Non-pigmented ciliary epithelial cell (primary cell): ENCODE results near the gene SWSAP1.
"Not testable (repeated sequence)": the region's sequence is repeated elsewhere in the genome, so short reads cannot be mapped to it uniquely, and the experiment has no call there.

Source experiments
- DNase-seq: peaks from one replicate; pipeline ENCODE4 v3.0.0-alpha.2; 2010; ENCODE audit warnings: low read depth

Gene SWSAP1

DNA sequence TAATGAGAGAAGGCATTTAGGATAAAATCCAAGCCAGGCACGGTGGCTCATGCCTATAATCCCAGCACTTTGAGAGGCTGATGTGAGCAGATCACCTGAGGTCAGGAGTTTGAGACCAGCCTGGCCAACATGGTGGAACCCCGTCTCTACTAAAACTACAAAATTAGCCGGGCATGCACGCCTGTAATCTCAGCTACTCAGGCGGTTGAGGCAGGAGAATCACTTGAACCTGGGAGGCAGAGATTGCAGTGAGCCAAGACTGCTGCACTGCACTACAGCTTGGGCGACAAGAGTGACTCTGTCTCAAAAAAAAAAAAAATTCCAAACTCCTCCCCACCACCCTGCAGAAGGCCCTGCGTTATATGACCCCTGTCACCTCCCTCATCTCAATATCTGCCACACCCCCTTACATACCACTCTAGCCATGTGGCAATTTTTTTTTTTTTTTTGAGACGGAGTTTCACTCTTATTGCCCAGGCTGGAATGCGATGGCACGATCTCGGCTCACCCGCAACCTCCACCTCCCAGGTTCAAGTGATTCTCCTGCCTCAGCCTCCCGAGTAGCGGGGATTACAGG lies 4.9 kb downstream of the SWSAP1 start:
- not testable (repeated sequence) for DNase-seq

DNA sequence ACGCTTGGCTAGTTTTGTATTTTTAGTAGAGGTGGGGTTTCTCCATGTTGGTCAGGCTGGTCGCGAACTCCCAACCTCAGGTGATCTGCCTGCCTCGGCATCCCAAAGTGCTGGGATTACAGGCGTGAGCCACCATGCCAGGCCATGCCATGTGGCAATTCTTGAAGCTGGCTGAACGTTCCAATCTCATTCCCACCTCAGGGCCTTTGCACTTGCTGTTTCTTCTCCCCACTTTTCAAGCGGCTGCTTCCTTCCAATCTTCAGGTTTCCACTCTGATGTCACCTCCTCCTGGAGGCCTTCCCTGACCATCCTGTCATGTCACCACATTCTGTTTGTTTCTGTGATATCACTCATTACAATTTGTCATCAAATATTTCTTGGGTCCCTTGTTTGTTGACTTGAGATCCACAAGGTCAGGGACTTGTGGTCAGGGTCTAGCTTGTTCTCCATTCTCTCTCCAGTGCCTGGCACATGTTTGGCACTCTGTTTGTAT lies 5.4 kb downstream of the SWSAP1 start:
- no peak for DNase-seq

DNA sequence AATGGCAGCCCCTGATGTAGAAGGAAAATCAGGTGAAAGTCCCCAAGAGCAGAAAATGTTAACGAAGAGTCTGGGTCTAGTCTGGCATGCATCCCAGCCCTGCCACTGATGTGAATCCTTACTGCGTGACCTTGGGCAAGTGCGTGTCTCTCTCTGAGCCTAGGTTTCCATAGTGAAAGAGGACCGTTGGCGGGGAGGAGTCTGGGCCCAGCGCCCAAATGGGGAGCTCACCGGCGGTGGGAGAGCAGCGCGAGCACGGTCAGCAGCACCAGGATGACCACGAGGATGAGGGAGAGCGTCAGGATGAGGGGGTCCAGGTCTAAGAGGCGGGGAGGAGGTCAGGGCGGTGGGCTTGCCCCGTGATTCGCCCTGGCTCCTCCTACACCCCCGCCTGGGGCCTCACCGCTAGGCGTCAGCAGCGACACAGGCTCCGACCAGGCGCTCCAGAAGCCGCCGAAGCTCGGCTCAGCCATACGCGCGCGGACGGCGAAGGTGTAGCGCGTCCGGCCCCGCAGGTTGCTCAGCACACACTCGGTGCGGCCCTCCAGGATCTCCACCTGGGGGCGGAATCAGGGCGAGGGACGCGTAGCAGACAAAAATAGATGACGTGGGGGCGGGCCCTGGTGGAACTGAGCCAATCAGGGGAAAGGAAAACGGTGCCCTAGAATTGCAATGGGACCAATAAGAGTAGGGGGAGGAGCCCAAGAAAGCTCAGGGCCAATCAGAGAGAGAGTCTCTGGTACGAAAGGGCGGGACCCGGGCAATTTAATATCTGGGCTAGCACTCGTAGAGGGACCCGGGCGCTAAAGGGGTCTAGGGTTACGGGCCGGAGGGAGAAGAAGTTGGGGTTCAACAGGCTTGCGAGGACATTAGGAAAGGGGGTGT lies 6.4 kb downstream of the SWSAP1 start:
- DNase-seq, result peak; percentile 71

DNA sequence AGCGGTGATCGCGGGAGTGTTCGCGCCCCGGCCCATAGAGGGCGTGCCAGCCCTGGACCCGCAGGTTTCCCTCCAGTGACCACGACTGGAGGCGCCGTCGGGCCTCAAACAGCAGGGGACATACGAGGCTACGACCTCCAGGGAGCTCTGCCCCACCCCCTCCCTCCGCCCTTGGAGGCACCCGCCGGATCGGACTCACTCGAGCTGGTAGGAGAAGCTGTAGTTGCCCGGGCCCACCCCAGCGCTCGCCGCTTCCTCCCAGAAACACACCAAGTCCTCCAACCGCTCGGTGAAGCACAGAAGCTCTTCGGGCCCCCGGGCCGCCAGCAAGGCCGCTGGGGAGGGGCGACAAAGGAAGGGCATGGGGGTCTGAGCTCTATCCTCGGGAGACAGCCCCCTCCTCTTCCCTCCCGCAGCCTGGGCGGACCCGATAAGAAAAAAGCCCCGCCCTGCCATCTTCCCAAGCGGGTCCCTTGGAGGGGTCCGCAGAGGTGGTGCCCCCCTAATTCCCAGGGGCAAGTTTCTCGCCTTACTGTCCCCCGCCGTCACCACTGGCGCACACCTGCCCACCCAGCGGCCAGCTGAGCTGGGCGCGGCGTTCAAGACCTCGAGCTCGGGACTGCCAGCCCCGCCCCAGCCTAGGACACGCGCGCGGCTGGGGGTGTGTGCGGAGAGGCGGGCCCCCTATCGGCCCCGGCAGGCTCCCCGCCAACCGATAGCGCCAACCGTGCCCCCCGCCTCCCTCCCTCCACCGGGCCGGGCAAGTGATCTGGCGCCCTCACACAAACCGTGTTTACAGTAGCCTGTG lies 8.6 kb downstream of the SWSAP1 start:
- no peak for DNase-seq

DNA sequence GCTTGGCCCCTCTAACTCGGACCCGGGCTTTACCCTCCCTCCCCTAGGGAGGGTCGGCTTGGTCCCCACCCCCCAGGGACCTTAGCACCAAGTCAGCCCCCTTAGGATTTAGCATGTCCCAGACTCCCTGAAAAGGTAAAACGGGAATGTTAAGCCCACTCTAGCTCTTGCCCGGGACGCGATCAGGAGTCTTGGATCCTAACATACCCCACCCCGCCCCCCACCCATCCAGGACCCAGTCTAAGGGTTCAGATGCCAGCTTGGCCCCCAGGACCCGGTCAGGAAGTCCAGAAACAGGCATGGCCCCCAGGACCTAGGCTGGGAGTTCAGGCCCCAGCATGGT lies 9.2 kb downstream of the SWSAP1 start:
- no peak for DNase-seq

DNA sequence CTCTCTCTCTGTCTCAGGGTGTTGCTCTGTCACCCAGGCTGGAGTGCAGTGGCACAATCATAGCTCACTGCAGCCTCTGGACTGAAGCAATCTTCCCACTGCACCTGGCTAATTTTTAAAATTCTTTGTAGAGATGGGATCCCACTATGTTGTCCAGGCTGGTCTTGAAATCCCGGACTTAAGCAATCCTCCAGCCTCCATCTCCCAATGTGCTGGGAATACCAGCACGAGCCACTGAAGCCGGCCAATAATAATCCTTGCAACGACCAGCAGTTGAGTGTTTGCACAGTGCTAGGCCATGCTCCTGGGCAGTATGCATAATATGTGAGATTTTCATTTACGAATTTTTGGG lies 10.3 kb downstream of the SWSAP1 start:
- no peak for DNase-seq

DNA sequence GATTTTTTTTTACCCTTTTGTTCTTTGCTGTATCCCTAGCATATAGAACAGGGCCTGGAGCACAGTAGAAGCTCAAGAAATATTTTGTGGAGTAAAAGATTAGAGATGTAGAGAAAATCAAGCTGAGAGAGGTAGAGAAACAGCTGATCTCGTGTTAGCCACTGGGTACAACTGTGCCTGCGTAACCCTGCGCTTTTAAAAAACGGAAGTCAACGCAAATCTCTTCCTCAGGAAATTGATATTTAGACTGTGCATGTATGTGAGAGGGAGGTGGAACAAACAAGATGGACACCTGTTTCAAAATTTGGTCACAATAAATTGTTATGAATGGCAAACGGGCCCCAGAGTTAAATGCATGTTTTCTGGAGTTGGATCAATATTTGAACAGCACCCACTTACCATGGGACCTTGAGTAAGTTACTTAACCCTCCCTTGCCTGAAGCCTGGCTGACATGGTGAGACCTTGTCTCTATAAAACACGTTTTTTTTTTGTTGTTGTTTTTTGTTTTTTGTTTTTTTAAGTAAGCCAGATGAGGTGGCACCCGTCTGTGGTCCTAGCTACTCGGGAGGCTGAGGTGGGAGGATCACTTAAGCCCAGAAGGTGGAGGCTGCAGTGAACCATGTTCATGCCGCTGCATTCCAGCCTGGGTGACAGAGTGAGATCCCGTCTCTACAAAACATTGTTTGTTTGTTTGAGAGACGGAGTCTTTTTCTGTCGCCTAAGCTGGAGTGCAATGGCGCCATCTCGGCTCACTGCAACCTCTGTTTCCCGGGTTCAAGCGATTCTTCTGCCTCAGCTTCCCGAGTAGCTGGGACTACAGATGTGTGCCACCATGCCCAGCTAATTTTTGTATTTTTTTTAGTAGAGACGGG lies 12.9 kb downstream of the SWSAP1 start:
- DNase-seq, result no peak

DNA sequence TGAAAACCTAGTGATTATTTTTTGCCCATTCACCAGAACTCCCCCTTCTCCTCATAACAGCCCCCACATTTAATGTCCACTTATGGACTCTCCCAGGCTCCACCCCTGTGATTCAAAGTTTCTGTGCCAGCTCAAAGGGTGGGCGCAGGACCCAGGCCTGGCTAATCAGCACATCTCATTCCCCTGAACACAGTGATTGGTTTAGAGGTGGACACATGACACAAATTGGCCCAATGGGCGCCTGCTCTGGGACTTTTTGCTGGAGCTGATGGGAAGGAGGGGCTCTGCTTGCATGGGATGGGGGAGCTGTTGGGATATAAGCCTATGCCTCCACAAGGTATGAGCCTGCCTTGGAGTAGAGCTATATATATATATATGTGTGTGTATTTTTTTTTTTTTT lies 15.9 kb downstream of the SWSAP1 start:
- DNase-seq, result no peak

DNA sequence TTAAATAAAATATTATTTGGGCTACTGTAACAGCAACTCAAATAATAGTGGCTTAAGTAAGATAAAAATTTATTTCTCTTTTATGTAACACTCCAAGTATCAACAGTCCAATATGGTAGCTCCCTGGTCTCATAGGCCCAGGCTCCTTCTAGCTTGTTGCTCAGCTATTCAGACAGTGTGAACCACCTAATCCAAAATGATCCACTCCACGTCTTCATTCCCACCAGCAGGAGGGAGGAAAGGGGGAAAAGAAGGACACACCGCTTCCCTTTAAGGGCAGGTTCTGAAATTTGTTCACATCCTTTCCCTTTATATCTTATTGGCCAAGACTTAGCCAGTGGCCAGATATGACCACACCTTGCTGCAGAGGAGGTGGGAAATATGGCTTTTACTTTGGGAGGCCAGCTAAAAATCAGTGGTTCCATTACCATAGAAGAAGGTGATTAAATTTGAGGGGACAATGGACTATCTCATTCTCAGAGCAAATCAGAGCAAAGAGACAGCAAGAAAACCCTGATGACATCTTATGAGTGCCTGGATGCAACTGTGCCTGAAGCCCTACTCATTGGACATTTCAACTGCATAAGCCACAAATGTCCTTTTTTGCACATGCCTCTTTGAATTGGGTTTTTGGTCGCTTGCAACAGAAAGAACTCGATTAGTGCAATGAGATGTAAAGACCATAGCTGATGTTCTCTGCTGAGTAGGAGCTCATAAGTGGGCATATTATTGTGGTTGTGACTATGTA lies 16.6 kb downstream of the SWSAP1 start:
- DNase-seq, result no peak

DNA sequence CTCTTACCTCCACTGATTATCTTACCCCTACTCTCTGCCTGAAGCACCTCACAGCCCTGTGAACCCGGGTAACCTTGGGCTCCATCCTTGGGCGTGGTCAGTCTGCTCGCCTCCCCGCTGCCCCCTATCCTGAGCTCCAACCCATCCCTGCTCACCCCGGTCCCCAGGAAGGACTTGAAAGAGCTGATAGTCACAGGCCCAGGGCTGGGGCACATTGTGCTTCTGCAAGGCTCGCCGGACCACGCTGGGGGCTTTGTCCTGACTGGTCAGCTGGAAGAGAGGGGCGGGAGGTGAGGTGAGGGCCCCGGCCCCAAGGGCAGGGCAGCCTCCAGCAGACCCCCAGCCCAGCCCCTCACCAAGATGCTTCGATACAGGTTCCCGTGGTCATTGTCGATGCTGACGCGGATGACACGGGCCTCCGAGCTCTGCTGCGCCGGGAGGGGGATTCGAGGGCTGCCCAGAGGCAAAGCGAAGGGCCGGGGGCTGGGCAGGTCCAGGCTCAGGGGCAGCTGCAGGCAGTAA lies 22.7 kb downstream of the SWSAP1 start:
- DNase-seq, result no peak

DNA sequence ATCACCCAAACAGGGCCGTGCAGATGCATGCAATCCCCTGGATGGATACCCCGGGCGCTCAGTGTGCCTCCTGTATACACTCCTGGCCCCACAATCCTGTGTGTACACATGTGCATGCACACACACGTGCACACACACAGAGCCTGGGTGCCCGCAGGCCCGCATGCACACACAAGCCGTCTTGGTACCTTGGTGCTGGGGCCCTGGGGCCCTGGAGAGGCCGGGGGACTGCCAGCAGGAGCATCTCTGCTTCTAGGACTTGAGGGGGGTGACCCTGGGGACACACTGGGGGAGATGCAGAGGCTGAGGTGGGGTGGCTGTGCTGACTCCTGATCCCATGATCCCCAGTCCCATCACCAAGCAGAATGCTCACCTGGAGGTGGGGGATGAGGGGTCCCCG lies 25.2 kb downstream of the SWSAP1 start:
- DNase-seq, result no peak

DNA sequence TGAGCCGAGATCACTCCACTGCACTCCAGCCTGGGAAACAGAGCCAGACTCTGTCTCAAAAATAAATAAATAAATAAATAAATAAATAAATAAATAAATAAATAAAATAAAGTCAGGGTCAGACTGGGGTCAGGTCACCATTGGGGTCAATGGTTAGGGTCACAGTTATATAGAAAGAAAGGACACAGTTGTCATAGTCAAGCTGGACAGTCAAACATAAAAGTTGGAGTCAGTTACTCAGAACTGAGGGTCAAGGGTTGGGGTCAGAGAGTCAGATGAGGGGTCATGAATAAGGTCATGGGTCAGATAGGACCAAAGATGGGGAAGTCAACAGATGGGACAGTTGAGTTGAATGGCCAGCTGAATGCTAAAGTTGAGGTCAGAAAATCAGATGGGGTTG lies 26.3 kb downstream of the SWSAP1 start:
- no peak for DNase-seq

DNA sequence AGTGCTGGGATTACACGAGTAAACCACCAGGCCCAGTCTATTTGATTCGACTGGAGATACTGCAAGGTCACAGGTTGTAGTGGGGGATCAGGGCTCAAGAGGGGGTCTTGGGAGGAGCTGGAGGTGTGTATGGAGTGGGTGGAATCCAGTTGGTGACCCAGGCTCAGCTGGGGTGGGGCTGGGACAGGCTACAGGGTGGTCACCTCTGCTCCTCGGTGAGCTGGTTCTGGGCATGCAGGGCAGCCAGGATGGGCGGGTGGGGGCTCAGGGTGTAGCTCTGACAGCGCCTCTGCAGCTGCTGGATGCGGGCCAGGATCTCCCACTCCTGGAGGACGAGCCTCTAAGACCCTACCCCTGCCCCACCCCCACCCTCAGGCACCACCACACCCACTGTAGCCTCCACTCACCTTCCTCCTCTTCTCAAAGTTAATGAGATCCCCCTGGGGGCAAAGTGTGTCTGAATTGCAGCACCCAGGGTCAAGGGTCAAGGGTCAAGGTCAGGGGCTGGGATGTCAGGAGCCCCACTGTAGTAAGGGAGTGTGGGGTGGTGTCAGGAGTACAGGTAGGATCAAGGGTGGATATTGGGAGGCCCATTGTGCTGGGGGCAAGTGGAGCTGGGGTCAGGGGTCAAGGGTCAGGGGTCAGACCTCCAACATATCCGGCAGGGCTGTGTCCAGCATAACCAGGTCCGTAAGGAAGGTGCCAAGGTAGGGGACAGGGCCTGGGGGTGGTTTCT lies 27.5 kb downstream of the SWSAP1 start:
- DNase-seq, result no peak

DNA sequence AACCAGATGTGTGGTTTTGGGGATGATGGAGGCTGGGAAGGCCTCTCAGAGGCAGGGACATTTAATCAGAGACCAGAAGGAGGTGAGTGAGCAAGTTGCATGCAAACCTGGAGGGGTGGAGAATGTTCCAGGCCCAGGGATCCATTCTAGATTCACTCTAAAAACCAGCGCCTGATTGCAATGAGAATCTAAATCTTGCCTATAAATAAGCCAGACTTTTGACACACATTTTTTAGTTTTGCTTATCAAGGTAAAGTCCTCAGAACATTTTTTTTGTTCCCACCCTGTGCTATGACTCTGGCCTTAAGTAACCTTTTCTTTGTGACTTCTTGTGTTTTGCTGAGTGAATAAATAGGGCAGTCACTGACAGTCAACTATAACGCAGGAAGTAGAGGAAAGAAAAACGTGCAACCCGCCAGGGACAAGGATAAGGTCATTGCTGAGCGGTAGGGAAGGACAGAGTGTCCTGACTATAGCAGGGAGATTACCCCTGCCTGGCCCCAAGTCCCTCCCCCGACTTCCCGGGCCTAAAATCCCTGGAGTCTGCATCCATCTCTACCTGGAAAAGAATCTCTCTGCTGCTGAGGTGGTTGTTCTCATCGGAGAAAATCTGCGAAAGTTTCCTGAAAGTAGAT lies 30.2 kb downstream of the SWSAP1 start:
- DNase-seq, result no peak

DNA sequence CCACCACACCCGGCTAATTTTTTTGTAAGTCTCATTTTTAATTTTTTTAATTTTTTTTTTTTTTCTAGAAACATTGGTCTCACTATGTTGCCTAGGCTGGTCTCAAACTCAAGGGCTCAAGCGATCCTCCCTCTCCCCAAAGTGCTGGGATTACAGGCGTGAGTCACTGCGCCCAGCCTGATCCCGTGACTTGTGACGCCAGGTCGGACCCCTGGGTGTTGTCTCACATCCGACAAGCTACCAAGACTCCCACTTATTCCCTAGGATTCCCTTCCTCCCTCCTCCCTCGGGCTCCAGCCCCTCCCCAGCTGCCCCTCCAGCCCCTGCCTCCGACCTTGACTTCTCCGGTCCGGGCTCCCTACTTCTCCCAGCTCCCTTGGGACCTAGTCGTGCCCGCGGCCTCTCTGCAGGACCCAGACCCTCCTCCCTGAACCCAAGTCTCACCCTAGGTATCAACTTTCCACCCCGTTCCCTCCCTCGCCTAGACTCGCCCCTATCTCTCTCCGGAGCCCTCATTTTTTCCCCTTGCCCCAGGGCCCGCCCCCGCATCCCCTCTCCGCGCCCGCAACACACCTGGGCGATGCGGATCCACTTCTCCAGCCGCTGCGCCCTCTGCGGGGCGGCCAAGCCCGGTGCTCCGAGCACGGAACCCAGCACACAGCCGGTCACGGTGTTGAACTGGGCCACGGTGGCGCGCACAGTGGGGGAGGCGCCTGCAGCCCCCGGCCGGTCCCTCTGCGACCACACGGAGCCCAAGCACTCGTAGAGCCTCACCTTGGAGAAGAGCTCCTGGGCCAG lies 31.6 kb downstream of the SWSAP1 start:
- no peak for DNase-seq

DNA sequence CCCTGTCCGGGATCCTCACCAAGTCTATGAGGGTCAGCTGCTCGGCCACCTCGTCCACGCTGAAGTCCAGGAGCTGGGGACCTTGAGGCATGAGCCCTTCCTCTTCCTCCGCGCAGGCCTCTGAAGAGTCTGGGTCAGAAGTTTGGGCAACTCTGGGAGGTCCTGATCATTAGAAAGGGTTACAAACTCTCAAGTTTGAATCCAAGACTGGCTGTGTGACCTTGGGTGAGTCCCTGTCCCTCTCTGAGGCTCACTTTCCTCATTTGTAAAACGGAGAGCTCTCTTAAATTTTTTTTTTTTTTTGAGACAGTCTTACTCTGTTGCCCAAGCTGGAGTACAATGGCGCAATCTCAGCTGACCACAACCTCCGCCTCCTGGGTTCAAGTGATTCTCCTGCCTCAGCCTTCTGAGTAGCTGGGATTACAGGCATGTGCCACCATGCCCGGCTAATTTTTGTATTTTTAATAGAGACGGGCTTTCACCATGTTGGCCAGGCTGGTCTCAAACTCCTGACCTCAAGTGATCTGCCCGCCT lies 32.3 kb downstream of the SWSAP1 start:
- not testable (repeated sequence) for DNase-seq

DNA sequence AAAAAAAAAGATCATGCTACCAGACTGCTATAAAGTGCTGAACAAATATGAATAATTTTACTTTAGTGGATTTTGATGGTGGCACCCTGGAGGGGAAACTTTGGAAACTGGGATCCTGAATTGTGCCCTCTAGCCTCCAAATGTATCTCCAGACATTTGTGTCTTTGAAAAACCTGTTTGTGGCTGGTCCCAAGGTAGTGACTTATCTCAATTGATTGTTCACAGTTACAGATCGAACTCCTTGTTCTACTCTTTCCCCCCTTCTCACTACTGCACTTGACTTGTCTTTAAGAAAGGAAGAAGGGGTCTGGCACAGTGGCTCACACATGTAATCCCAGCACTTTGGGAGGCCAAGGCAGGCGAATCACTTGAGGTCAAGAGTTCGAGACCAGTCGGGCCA lies 34.1 kb downstream of the SWSAP1 start:
- no peak for DNase-seq

DNA sequence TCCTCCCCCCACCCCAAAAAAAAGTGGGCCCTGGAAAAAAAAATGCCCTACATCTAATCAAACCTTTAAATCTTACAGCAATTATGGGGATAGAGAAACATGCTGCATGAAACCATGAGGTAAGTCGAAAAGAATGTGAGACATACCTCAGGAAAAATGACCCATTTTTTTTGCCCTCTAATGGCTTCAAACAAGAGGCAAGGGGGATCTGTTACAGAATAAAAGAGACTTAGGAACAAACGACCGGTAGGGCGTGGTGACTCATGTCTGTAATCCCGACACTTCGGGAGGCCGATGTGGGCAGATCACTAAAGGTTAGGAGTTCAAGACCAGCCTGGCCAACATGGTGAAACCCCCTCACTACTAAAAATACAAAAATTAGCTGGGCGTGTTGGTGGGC lies 36.2 kb downstream of the SWSAP1 start:
- DNase-seq, result no peak

DNA sequence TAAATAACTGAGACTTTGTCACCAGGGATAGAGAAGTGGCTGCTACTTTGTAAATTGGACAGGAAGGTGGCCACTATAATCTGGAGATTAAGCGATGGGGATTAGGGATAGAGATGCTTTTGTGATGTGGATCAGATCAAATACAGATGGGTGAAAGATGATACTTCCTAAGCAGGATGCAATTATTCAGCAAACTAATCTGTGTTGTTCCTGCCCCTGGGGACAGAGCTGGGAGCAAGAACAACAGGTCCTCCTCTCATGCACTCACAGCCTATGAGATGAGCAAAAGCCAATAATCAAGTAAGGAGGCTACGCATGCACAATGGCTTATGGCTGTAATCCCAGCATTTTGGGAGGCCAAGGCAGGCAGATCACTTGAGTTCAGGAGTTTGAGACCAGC lies 40.1 kb downstream of the SWSAP1 start:
- no peak for DNase-seq
